Measurements from ENCODE around the gene PACRGL.
A peak's percentile ranks its signal among the peaks of the same experiment; 100 is the strongest.

PACRGL gene

GRCh38 chr4:20700007-20700761, at the start of gene PACRGL:
Gene PACRGL (plus strand): TSS chr4:20700458. CDS start chr4:20704482, 4,024 bp downstream.
- peak; percentile 88 for DNase-seq (ENCODE audit: low spot score)

DNA sequence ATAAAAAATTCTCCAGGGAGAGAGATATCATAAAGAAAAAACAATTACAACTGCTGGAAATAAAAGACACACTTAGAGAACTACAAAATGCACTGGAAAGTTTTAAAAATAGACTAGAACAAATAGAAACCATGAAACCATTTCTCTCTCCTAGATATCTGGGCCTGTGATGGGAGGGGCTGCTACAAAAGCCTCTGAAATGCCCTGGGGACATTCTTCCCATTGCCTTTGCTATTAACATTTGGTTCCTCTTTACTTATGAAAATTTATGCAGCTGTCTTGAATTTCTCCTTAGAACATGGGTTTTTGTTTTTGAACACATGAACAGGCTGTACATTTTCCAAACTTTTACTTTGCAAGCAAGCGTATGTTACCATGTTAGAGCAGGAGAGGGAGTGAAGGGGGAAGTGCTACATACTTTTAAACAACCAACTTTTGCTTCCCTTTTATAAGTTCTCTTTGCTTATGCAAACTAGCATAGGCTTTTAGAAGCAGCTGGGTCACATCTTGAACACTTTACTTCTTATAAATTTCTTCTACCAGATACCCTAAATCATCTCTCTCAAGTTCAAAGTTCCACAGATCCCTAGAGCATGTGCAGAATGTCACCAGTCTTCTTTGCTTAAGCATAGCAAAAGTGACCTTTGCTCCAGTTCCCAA, 47.9 kb upstream of the PACRGL start:
- no peak for DNase-seq (ENCODE audit: low spot score)

DNA sequence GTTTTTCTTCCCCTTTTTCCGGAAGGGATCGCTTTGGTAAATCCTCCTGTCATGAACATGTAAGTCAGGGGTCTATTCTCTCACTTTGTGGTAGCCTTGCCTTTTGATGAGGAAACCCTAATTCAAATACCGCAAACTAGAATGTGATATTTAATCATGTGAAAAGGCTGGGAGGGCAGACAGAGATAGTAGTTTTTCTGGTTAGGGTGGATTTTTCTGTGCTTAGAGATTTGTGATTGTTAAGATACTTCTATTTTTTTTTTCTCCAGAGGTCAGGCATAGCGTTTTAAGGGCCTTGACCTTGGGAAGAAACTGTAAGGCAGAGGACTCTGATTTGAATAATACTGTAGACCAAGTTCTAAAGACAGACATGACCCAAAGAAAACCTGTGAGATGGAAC, 41.8 kb upstream of the PACRGL start:
- no peak for DNase-seq (ENCODE audit: low spot score)

DNA sequence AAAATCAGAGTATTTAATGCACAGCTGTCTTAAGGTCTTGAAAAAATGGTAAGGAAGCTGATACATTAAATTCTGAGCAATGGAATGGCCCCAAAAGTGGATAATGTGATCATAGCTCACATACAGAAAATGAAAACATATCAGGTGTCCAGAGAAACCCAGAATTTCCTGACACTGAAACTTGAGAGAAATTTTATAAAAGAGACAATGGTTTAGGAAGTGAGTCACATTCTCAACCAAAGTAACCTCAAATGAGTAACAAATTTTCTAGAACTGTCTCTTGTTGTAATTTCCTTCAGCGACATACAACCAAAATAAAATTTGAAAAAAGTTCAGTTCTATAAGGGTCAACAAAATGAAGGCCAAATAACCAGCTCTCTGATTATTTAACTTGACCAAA, 37.4 kb upstream of the PACRGL start:
- no peak for DNase-seq (ENCODE audit: low spot score)

GRCh38 chr4:20666012-20666860, 34.0 kb upstream of the PACRGL start:
- DNase-seq (ENCODE audit: low spot score): no peak

GRCh38 chr4:20672262-20672661, 28.0 kb upstream of the PACRGL start:
- no peak for DNase-seq (ENCODE audit: low spot score)

DNA sequence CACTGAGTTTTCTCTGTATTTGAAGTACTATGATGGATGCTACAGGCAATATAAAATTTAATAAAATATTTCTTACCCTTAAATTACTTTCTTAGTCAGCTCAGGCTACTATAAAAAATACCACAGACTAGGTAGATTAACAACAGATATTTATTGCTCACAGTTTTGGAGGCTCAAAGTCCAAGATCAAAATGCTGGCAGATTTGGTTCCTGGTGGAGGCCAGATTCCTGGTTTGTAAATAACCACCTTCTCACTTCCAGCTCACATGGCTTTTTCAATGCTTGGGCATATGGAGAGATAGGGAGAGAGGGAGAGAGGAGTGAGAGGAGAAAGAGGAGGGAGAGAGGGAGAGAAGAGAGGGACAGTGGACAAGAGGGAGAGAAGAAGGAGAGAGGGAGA, 24.5 kb upstream of the PACRGL start:
- DNase-seq (ENCODE audit: low spot score): no peak

- no peak for DNase-seq (ENCODE audit: low spot score)
Observed at GRCh38 chr4:20676501-20677197, 23.6 kb upstream of the PACRGL start.

- no peak for DNase-seq (ENCODE audit: low spot score)
Observed at GRCh38 chr4:20678400-20678799, 21.9 kb upstream of the PACRGL start.

GRCh38 chr4:20679951-20680350, 20.3 kb upstream of the PACRGL start:
- no peak for DNase-seq (ENCODE audit: low spot score)

DNA sequence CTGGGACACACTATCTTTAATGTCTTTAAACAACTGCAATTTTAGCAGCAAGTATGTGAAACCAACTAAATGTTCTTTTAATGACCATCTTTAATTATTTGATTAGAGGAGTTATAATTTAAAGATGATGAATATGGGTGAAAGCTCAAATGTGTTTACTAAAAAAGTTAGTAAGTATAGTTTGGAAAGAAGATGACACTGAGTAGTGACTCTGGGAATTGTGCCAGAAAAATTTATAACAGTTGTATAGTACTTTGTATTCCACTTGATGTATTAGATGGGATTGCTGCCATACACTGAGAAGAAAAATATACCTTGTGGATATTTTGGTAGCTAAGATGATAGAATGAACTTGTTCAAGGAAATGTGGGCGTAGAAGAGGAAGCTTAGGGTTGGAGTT, 19.5 kb upstream of the PACRGL start:
- DNase-seq (ENCODE audit: low spot score): no peak

- no peak for DNase-seq (ENCODE audit: low spot score)
Observed at GRCh38 chr4:20681271-20681670, 19.0 kb upstream of the PACRGL start.

DNA sequence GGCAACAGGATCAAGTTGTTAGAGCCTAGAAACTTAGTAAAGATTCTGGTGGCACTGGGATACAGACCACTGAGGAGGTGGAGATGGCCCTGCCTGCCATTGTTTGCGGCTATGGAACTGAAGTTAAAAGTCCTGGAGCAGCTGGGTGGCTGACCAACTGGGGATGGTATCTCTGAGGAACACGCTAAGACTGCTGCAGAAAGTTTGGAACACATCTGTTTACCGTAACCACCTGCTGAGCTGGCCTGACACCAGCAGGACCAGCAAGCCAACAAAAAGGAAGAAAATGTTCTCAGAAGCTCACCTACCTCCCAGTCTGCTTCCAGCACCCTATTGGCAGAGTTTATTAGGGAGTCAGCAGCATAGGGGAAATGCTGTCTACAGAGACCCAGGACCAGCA, 17.4 kb upstream of the PACRGL start:
- DNase-seq (ENCODE audit: low spot score): no peak

GRCh38 chr4:20683766-20684165, 16.5 kb upstream of the PACRGL start:
- DNase-seq (ENCODE audit: low spot score): no peak

DNA sequence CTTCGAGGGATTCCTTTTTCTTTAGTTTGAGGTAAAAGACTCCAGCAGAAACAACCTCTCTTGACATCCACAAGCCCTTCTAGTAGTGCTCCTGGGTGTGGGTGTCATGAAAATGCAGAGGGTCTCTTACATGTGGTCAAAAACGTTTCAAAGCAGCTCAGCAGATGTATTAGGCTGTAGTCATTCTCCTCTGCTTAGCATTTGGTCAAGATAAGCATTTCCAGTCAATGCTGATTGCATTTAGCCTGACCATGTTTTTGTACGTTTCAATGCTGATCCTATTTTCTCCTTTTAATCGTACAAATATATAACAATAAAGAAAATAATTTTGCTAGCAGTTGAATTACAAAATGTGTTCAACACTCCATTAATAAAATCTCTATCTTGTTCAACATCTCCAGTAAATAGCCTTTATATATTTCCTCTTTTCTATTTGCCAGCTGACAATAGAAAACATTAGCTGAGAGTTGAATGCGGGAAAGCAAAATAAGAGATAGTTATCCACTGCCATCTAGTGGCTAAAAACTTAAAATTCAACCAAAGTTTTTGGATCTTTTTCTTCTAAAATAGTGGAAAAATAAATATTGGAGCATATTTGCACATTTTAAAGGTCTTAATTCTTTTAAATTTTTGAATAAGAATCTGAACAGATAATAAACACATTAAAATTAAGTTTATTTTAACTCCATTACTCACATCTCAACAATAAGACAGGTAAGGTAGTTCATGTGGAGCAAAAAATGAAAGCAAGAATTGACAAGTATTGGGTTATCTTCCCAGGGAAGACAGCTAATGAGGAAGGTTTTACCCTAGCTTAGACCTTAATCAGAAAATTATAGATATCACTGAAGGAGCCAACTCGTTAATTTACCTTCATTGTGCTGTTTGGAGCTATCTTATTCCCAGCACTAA, 15.2 kb upstream of the PACRGL start:
- peak; percentile 12 for DNase-seq (ENCODE audit: low spot score)

DNA sequence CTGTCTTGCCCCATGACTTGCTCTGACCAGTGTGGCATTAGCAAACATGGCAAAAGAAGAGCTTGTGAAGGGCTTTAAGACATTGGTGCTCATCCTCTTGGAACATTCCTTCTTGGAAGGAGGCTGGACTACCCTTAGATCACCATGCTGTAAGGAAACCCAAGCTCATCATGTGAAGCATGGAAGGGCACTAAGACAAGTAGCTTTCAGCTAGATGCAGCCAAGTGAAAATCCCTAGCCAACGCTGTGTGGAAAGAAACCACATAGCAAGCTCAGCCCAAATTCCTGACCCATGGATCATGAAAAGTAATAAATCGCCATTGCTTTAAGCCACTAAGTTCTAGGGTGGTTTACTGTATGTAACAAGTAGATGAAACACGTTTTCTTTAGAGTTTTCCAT, 12.4 kb upstream of the PACRGL start:
- no peak for DNase-seq (ENCODE audit: low spot score)

- DNase-seq (ENCODE audit: low spot score): no peak
Observed at GRCh38 chr4:20696815-20697214, 3.4 kb upstream of the PACRGL start.

GRCh38 chr4:20698382-20698781, 1.9 kb upstream of the PACRGL start:
- no peak for DNase-seq (ENCODE audit: low spot score)

- DNase-seq (ENCODE audit: low spot score): no peak
Observed at GRCh38 chr4:20698820-20699219, 1.4 kb upstream of the PACRGL start.

DNA sequence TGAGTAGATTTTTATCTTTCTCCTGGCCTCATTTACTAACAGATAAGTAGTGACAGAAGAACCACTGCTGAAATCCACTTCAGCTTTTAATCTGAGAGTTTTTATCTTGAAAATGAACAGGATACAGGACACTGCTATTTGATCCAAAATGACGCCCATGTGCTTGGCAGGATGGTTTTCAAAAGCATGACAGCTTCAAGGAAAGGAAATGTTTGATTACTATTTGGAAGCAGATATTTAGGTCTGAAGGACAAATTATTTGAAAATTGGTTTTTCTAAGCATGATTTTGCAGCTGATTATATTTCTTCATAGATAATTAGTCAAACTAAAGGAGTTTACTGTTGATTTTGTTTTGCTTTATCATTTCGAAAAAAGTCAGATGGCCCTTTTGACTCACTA, 11.1 kb downstream of the PACRGL start:
- DNase-seq (ENCODE audit: low spot score): no peak

DNA sequence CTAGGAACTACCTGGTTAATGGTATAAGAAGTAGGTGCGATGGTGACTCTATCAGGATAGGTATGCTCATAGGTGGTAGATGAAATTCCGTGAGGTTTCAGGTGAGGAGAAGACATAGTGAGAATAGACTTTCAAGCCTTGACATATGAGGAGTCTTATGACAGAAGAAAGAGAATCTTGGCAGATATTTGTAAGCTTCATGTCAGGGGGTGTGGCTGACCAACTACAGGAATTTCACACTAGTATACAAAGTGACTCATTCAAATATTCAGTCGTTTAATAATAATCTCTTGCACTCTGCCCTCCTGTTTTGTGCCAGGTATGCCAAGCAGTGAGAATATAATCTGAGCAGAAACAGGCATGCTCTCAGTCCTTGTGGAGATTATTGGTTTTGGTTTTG, 22.8 kb downstream of the PACRGL start:
- no peak for DNase-seq (ENCODE audit: low spot score)

Measured in HuH-7 (cell line).